HCT116 (cell line): ENCODE data around the gene NOL9. TPM values are rescaled to one million over a fixed set of nuclear protein-coding genes. Genes with fewer than 3 reads are reported as not detected.

ENCODE experiments used
- ATAC-seq: fragments of 200-7000 bp; cut with Tn5 transposase; 2 replicates; pipeline ENCODE4 v1.9.1; 2020; ENCODE audit warnings: mild to moderate bottlenecking, moderate library complexity
- BruUV-seq: library from RNA; stranded (reverse); fragments of 400-500 nt; replicated peaks from 2 replicates; lab custom pipeline; 2021; lab: Mats Ljungman, UMichigan
- CTCF ChIA-PET: fragments of 300-600 bp; sonication (Branson Sonifier 250); formaldehyde crosslinking; loops from one replicate; lab custom pipeline; 2021; ENCODE audit warnings: antibody characterized with exemption; lab: Charles Lee
- POLR2A ChIA-PET: fragments of 300-600, 350-600 bp; sonication (Branson Sonifier 250); formaldehyde crosslinking; loops from one replicate; lab custom pipeline; 2021; ENCODE audit warnings: antibody characterized with exemption; lab: Charles Lee
- RAD21 ChIA-PET, 2 experiments: fragments of 300-600 bp; sonication (Branson Sonifier 250); formaldehyde crosslinking; loops; one replicate each; lab custom pipeline; 2023; ENCODE audit warnings: low total read pairs in 2 of 2; ENCODE audit not compliant: uncharacterized antibody in 2 of 2, unreplicated experiment in 2 of 2, low non-redundant PET in 1 of 2; lab: Charles Lee
- DNase-seq: peaks from one replicate; pipeline ENCODE4 v3.0.0-alpha.2; 2010; ENCODE audit warnings: low read depth, low spot score
- H2AFZ ChIP-seq: fragments of 200-600 bp; shearing (Covaris generic), sonication (generic); 2 replicates; pipeline ENCODE4 v1.6.1; 2017; ENCODE audit warnings: low read depth, mixed run types, mixed read lengths, antibody characterized with exemption, low read length; ENCODE audit not compliant: poor library complexity, severe bottlenecking
- H3K27ac ChIP-seq: 2 replicates; pipeline ENCODE4 v1.5.1; 2012; ENCODE audit warnings: low read depth, low read length
- H3K27me3 ChIP-seq: fragments of 200-600 bp; sonication (generic); 2 replicates; pipeline ENCODE4 v1.6.1; 2016; ENCODE audit warnings: mixed run types, low read length, mixed read lengths; ENCODE audit not compliant: insufficient read depth
- H3K36me3 ChIP-seq, 2 experiments: fragments of 200-500 bp in 1 of 2; fragments of 200-600 bp in 1 of 2; sonication (Bioruptor generic) in 1 of 2; sonication (generic) in 1 of 2; 2 replicates each; pipeline versions ENCODE4 v1.5.1 to v1.6.1; 2014 to 2016; ENCODE audit warnings: low read length in 2 of 2, inconsistent platforms in 1 of 2, mixed read lengths in 1 of 2, mixed run types in 1 of 2; ENCODE audit not compliant: insufficient read depth in 2 of 2, control insufficient read depth in 1 of 2
- H3K4me1 ChIP-seq, 2 experiments: fragments of 200-600 bp in 1 of 2; sonication (generic) in 1 of 2; 2 replicates each; pipeline versions ENCODE4 v1.5.1 to v1.6.1; 2012 to 2017; ENCODE audit warnings: low read length in 2 of 2, inconsistent platforms in 1 of 2, mild to moderate bottlenecking in 1 of 2, mixed read lengths in 1 of 2, mixed run types in 1 of 2, moderate library complexity in 1 of 2; ENCODE audit not compliant: insufficient read depth in 2 of 2, control insufficient read depth in 1 of 2
- H3K4me2 ChIP-seq: fragments of 200-600 bp; sonication (generic); 2 replicates; pipeline ENCODE4 v1.6.1; 2017; ENCODE audit warnings: mixed run types, low read length, mixed read lengths
- H3K4me3 ChIP-seq, 2 experiments: fragments of 200-600 bp in 1 of 2; sonication (generic) in 1 of 2; replicated peaks in 1 of 2; 2 replicates each; pipeline ENCODE4 v1.5.1; 2011 to 2016; ENCODE audit warnings: low read length in 2 of 2, control low read depth in 1 of 2, low read depth in 1 of 2, mild to moderate bottlenecking in 1 of 2, mixed read lengths in 1 of 2, mixed run types in 1 of 2
- H3K79me2 ChIP-seq: fragments of 200-600 bp; sonication (generic); 2 replicates; pipeline ENCODE4 v1.6.1; 2017; ENCODE audit warnings: mild to moderate bottlenecking, mixed run types, low read length, moderate library complexity, mixed read lengths; ENCODE audit not compliant: insufficient read depth
- H3K9ac ChIP-seq: fragments of 200-600 bp; sonication (generic); 2 replicates; pipeline ENCODE4 v1.6.1; 2016; ENCODE audit warnings: low read length, mixed read lengths
- H3K9me2 ChIP-seq: fragments of 200-600 bp; sonication (generic), shearing (Covaris generic); 2 replicates; pipeline ENCODE4 v1.6.1; 2017; ENCODE audit warnings: mixed run types, mild to moderate bottlenecking, moderate library complexity; ENCODE audit not compliant: insufficient read depth
- H3K9me3 ChIP-seq, 2 experiments: fragments of 200-500 bp in 1 of 2; fragments of 200-600 bp in 1 of 2; sonication (Bioruptor generic) in 1 of 2; sonication (generic) in 1 of 2; 2 replicates each; pipeline ENCODE4 v1.6.1; 2014 to 2017; ENCODE audit warnings: low read length in 2 of 2, mixed read lengths in 2 of 2, inconsistent platforms in 1 of 2, low read depth in 1 of 2, mild to moderate bottlenecking in 1 of 2, mixed run types in 1 of 2, moderate library complexity in 1 of 2; ENCODE audit not compliant: control insufficient read depth in 1 of 2, insufficient read depth in 1 of 2
- H4K20me1 ChIP-seq: fragments of 200-600 bp; sonication (generic), shearing (Covaris generic); 2 replicates; pipeline ENCODE4 v1.6.1; 2017; ENCODE audit warnings: mixed run types, mild to moderate bottlenecking, moderate library complexity; ENCODE audit not compliant: insufficient read depth
- CBX3 ChIP-seq: IDR thresholded peaks from 2 replicates; pipeline ENCODE4 v1.6.1; 2012; ENCODE audit warnings: low read depth
- CEBPB ChIP-seq: IDR thresholded peaks from 2 replicates; pipeline ENCODE4 v1.6.1; 2012; ENCODE audit warnings: low read depth
- EGR1 ChIP-seq: IDR thresholded peaks from 2 replicates; pipeline ENCODE4 v1.6.1; 2012; ENCODE audit warnings: low read depth
- JUND ChIP-seq: IDR thresholded peaks from 2 replicates; pipeline ENCODE4 v1.6.1; 2012
- POLR2A ChIP-seq: IDR thresholded peaks from 2 replicates; pipeline ENCODE4 v1.7.0; 2011; ENCODE audit warnings: borderline replicate concordance; ENCODE audit not compliant: insufficient read depth, insufficient read length; ENCODE audit errors: extremely low read depth
- YY1 ChIP-seq: IDR thresholded peaks from 2 replicates; pipeline ENCODE4 v1.6.1; 2011; ENCODE audit warnings: low read length, low read depth, moderate library complexity, mild to moderate bottlenecking; ENCODE audit not compliant: insufficient replicate concordance; ENCODE audit errors: extremely low read depth
- ZNF274 ChIP-seq: fragments of 200-500 bp; sonication (Bioruptor generic); IDR thresholded peaks from 2 replicates; pipeline ENCODE4 v1.6.1; 2014; ENCODE audit warnings: mild to moderate bottlenecking, low read depth, low read length, inconsistent platforms
- intact Hi-C: fragments of 100-400 bp; cut with micrococcal nuclease; formaldehyde crosslinking; loops from 2 replicates; pipeline ENCODE4 v1.10.0; 2022
- total RNA-seq: library from RNA; stranded (reverse); gene quantifications from one replicate; pipeline ENCODE4 v1.2.1, GENCODE V29; 2021; ENCODE audit not compliant: unreplicated experiment
- TF ChIP-seq, protein P1 (sequence below), 3 experiments: fragments of 200-600 bp in 1 of 3; sonication (generic) in 1 of 3; IDR thresholded peaks in 2 of 3; conservative IDR thresholded peaks in 1 of 3; 2 replicates each; pipeline ENCODE4 v1.5.1; 2012 to 2017; ENCODE audit warnings: low read depth in 2 of 3, low read length in 2 of 3, antibody characterized with exemption in 1 of 3, borderline replicate concordance in 1 of 3, control low read depth in 1 of 3, mild to moderate bottlenecking in 1 of 3, mixed read lengths in 1 of 3, mixed run types in 1 of 3, moderate library complexity in 1 of 3; ENCODE audit not compliant: insufficient read depth in 1 of 3
- TF ChIP-seq, protein P2 (sequence below): IDR thresholded peaks from 2 replicates; pipeline ENCODE4 v1.6.1; 2012

NOL9 gene
- total RNA-seq, 1 experiment from 2014 or later: 46.4 TPM

DNA sequence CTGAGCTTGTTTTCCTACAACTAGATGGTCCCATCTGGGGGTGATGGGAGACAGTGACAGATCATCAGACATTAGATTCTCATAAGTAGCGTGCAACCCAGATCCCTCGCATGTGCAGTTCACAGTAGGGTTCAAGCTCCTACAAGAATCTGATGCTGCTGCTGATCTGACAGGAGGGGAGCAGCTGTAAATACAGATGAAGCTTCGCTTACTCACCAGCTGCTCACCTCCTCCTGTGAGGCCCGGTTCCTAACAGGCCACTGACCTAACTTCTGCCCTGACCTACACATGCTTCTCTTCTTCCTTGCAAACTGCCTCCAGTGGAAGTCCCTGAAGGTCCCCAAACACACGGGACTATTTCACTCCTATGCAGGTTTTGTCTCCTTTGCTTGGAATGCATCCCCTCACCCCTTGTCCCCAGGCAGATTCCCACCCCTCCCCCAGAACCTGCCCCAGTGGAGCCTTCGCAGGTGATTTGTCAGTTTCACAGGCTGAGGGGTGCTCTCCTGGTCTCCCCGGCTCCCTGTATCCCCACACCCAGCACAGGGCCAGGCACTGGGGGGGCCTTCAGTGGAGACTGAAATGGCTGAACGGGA, 19.8 kb upstream of the NOL9 start:
- CTCF ChIA-PET: no interaction called here

DNA sequence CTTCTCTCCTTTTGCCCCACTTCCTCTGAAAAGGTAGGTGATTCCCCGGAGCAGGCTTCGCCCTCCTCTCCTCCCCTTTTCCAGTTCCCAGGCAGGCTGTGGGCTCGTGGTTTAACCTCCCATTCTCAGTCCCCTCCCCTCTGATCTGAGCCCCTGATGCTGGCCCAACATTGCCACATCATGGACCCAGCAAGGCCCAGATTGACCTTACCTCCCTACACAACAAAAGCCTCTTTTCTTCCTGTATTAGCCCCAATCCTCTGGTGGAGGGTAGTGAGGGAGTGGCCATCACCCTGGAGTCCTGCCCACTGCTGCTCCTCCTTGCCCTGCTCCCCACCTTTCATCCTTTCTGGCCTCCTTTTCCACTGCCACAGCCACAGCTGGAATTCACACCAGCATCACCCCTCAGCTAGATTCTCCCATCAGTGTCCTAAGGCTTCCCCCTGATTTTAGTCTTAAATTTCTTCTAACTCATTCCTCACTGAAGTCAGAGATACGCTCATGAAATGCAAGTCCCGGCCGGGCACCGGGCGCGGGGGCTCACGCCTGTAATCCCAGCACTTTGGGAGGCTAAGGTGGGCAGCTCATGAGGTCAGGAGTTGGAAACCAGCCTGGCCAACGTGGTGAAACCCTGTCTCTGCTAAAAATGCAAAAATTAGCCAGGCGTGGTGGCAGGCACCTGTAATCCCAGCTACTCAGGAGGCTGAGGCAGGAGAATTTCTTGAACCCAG, 18.5 kb upstream of the NOL9 start:
- Histone ChIP-seq H3K9me2 (no peaks in the 10 kb centered on the region), H3K27me3 (peaks cover 7% of the 10 kb centered on the region; the same call in 1 of the 2 replicates), H3K4me2 (no peak overlapping the region), H3K9me3 (no peaks in the 10 kb centered on the region), H3K4me1 (no peaks in the 10 kb centered on the region), H3K27ac (no peak overlapping the region), H4K20me1 (no peaks in the 10 kb centered on the region), H3K79me2 (no peaks in the 10 kb centered on the region), H2AFZ (no peak overlapping the region), H3K36me3 (no peaks in the 10 kb centered on the region), H3K9ac (no peak overlapping the region)
- no peak for ATAC-seq
- no peak for DNase-seq
- intact Hi-C loops: no loop called here
- POLR2A ChIA-PET: no interaction called here
- no TSS peak for BruUV-seq
- RAD21 ChIA-PET: no interaction called here
- TF ChIP-seq YY1 (no peak), EGR1 (no peak), CEBPB (no peak), JUND (no peak), ZNF274 (no peak), CBX3 (no peak)
- TF ChIP-seq, protein P1, sequence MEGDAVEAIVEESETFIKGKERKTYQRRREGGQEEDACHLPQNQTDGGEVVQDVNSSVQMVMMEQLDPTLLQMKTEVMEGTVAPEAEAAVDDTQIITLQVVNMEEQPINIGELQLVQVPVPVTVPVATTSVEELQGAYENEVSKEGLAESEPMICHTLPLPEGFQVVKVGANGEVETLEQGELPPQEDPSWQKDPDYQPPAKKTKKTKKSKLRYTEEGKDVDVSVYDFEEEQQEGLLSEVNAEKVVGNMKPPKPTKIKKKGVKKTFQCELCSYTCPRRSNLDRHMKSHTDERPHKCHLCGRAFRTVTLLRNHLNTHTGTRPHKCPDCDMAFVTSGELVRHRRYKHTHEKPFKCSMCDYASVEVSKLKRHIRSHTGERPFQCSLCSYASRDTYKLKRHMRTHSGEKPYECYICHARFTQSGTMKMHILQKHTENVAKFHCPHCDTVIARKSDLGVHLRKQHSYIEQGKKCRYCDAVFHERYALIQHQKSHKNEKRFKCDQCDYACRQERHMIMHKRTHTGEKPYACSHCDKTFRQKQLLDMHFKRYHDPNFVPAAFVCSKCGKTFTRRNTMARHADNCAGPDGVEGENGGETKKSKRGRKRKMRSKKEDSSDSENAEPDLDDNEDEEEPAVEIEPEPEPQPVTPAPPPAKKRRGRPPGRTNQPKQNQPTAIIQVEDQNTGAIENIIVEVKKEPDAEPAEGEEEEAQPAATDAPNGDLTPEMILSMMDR (IDR thresholded peaks at IDR 0.05 in 2 of 3, conservative IDR thresholded peaks at IDR 0.05 in 1 of 3; ENCODE audit: borderline replicate concordance in 1 of 3, insufficient read depth in 1 of 3, low read depth in 2 of 3, low read length in 2 of 3): no peak
- TF ChIP-seq, protein P2, sequence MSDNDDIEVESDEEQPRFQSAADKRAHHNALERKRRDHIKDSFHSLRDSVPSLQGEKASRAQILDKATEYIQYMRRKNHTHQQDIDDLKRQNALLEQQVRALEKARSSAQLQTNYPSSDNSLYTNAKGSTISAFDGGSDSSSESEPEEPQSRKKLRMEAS: no peak
- TF ChIP-seq, all 23 proteins: peak for 0
- CTCF ChIA-PET: no interaction called here
- H3K4me3 ChIP-seq: no peak overlapping the region

More for the DNA sequence above, 19.8 kb upstream of the NOL9 start:
- BruUV-seq: no TSS peak
- no peaks in the 10 kb centered on the region for H4K20me1 ChIP-seq
- no peaks in the 10 kb centered on the region for H3K79me2 ChIP-seq
- DNase-seq (no peak), ATAC-seq (no peak)
- no peaks in the 10 kb centered on the region for H3K36me3 ChIP-seq
- no peak for TF ChIP-seq POLR2A
- POLR2A ChIA-PET: no interaction called here
- peaks cover 5% of the 10 kb centered on the region; the same call in 1 of the 2 replicates for H3K27me3 ChIP-seq
- H2AFZ ChIP-seq: no peak overlapping the region
- H3K27ac ChIP-seq: no peak overlapping the region
- intact Hi-C loops: no loop called here
- no peak overlapping the region for H3K4me2 ChIP-seq
- no peaks in the 10 kb centered on the region for H3K9me2 ChIP-seq
- no peaks in the 10 kb centered on the region for H3K9me3 ChIP-seq
- RAD21 ChIA-PET: no interaction called here
- peaks cover under 1 to 2% of the 10 kb centered on the region in 2 experiments; a peak in 2 of 4 replicates for H3K4me1 ChIP-seq
- no peak overlapping the region for H3K4me3 ChIP-seq
- H3K9ac ChIP-seq: no peak overlapping the region
